ENCODE data around the gene DOCK3. TPM values are rescaled to one million over a fixed set of nuclear protein-coding genes. Genes with fewer than 3 reads are reported as not detected.

Gene DOCK3
- total and polyA plus RNA-seq, 10 of the 15 experiments (the other 5 are each of a cell fraction or from before 2014, with no cell fraction given), result 0.02 to 0.52 (median 0.04) TPM; not detected in 5

GRCh38 chr3:50656417-50657195 is 18.1 kb upstream of the DOCK3 start:
- intact Hi-C loops (cut with micrococcal nuclease; ENCODE audit: unreplicated experiment), result no loop called here
- Histone ChIP-seq H3K27ac (ENCODE audit: control insufficient read depth, insufficient read depth) (no peak overlapping the region), H3K4me1 (ENCODE audit: control insufficient read depth, insufficient read depth, low read length) (no peaks in the 10 kb centered on the region), H3K36me3 (ENCODE audit: control insufficient read depth in 2 of 2, insufficient read depth in 2 of 2, low read length in 1 of 2) (no peaks in the 10 kb centered on the region), H3K79me2 (ENCODE audit: control insufficient read depth, insufficient read depth, low read length) (no peaks in the 10 kb centered on the region), H3K9ac (ENCODE audit: control insufficient read depth, insufficient read depth, low read length) (no peak overlapping the region), H3K27me3 (replicated peaks in 1 of 2; ENCODE audit: control insufficient read depth in 2 of 2, insufficient read depth in 2 of 2, low read length in 1 of 2) (no peaks in the 10 kb centered on the region; a peak in 3 of 4 replicates), H3K4me3 (no peak overlapping the region), H3K4me2 (ENCODE audit: control insufficient read depth, insufficient read depth) (no peak overlapping the region), H4K20me1 (ENCODE audit: control insufficient read depth, insufficient read depth) (no peaks in the 10 kb centered on the region), H3K9me3 (replicated peaks; ENCODE audit: control insufficient read depth, insufficient read depth, low read length) (no peaks in the 10 kb centered on the region), H2AFZ (ENCODE audit: control insufficient read depth, low read depth, low read length) (no peak overlapping the region)
- FAIRE-seq, result no peak
- no TSS peak for BruUV-seq (replicated peaks)
- ChIA-PET POLR2A (no interaction called here), SMC1A (ENCODE audit: uncharacterized antibody, unreplicated experiment) (interaction anchor here (0.6 to 8.0 kb wide), 2 partner anchors 39 to 783 kb away, joined by 3 to 81 read pairs; partner anchors contain the start of gene MAPKAPK3), RAD21 (ENCODE audit: unreplicated experiment) (interaction anchor here (7.3 kb wide), 1 partner anchor 42 kb away, joined by 84 read pairs; the partner anchor contains the start of gene MAPKAPK3), CTCF (interaction anchor here (10.8 kb wide), 1 partner anchor 38 kb away, joined by 250 read pairs; the partner anchor contains the start of gene MAPKAPK3)
- WGBS (ENCODE audit: insufficient coverage, insufficient replicate concordance, low lambda C conversion rate, missing lambda C conversion rate), result 17% methylated on average over 8 of the region's 8 CpGs
- no peak for DNase-seq (ENCODE audit: low read depth, low spot score)
- in situ Hi-C loops (cut with MboI), result no loop called here
- ATAC-seq, result no peak
- TF ChIP-seq ATF7 (IDR thresholded peaks at IDR 0.05; ENCODE audit: low read depth) (no peak), EED (IDR thresholded peaks at IDR 0.05; ENCODE audit: low read depth) (no peak), ATF3 (IDR thresholded peaks at IDR 0.05; ENCODE audit: borderline replicate concordance, extremely low read depth, low read depth, low read length) (no peak), CBFB (IDR thresholded peaks at IDR 0.05; ENCODE audit: low read depth) (no peak), EZH2 (IDR thresholded peaks at IDR 0.05; ENCODE audit: borderline replicate concordance, control insufficient read depth, low read depth, low read length) (no peak), BCL3 (IDR thresholded peaks at IDR 0.05; ENCODE audit: borderline replicate concordance, insufficient read depth, low read depth, low read length, poor library complexity, severe bottlenecking) (no peak), BMI1 (IDR thresholded peaks at IDR 0.05; ENCODE audit: borderline replicate concordance) (no peak), CHD2 (IDR thresholded peaks at IDR 0.05; ENCODE audit: borderline replicate concordance, low read depth, low read length) (no peak), NFYA (IDR thresholded peaks at IDR 0.05; ENCODE audit: borderline replicate concordance, low read depth, low read length) (no peak), FOXK2 (IDR thresholded peaks at IDR 0.05) (no peak), SREBF1 (IDR thresholded peaks at IDR 0.05; ENCODE audit: low read length) (no peak), POLR2AphosphoS2 (IDR thresholded peaks at IDR 0.05; ENCODE audit: low read depth, low read length) (no peak), IRF4 (IDR thresholded peaks at IDR 0.05; ENCODE audit: low read depth, low read length) (no peak), EGR1 (IDR thresholded peaks at IDR 0.05; ENCODE audit: borderline replicate concordance in 1 of 2, low read depth in 2 of 2, low read length in 2 of 2) (no peak), BACH1 (IDR thresholded peaks at IDR 0.05; ENCODE audit: borderline replicate concordance) (no peak), MYC (IDR thresholded peaks at IDR 0.05; ENCODE audit: insufficient read depth, insufficient read length, insufficient replicate concordance, low read length, severe bottlenecking) (no peak)
